ENCODE results near the gene CAMK1D.

The CAMK1D gene

GRCh38 chr10:12633776-12634620 is 284.7 kb downstream of the CAMK1D start:
- DNase-seq = no peak

GRCh38 chr10:12634621-12634931 is 285.2 kb downstream of the CAMK1D start:
- DNase-seq = no peak

- no peak for DNase-seq
Observed at GRCh38 chr10:12635127-12635541, 285.8 kb downstream of the CAMK1D start.

DNA sequence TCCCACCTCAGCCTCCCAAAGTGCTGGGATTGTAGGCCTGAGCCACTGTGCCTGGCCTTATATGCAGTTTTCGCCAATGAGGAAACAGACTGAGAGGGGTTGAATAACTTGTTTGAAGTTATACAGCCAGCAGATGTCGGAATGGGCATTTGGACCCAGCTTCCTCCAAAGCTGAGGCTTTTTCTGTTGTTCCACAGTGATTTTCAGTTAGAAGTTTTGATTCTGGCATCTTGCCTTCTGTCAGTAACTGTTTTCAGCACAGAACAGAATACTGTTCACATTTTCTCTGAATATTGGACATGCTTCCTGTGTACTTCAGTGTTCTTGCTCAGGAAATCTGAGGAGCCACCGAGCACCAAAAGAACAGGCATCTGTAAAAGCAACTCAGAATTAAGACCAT is 287.2 kb downstream of the CAMK1D start:
- DNase-seq = no peak

DNA sequence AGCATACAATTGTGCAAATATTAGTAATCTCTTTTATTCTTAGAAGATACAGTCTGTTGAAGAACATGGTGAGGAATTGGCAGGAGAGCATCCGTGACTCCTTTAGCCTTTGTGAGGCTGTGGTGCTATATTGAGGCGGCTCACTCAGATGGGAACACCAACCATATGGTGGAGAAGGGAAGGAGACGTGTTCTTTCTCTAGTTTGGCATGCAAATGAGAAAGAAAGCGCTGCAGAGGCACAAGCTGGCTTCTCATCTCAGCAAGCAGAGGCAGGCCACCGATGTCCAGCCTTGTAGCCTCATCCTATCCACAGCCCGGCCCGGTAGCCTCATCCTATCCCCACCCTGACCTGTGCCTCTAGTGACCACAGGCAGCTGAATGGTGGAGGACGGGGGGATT is 288.3 kb downstream of the CAMK1D start:
- DNase-seq = no peak

- no peak for DNase-seq
Observed at GRCh38 chr10:12638103-12638502, 288.8 kb downstream of the CAMK1D start.

DNA sequence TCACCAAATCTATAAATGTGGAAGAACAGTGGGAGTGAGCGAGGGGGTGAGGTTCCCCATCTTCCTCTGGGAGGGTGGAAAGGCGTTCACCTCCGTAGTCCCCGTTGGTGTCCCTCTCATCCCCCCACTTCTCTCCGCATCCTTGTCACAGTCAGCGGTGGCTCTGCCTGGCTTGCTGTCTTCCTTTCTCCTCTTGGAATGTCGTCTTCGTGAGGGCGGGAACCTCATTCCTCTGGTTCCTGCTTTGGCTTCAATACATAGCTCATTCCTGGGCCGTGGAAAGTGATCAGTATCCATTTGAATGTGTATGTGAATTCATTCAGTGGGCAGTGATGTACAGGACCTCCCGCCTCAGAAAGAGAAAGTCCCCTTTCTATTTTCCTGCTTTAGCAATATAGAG is 289.4 kb downstream of the CAMK1D start:
- DNase-seq = no peak

- no peak for DNase-seq
Observed at GRCh38 chr10:12639996-12640944, 290.9 kb downstream of the CAMK1D start.

DNA sequence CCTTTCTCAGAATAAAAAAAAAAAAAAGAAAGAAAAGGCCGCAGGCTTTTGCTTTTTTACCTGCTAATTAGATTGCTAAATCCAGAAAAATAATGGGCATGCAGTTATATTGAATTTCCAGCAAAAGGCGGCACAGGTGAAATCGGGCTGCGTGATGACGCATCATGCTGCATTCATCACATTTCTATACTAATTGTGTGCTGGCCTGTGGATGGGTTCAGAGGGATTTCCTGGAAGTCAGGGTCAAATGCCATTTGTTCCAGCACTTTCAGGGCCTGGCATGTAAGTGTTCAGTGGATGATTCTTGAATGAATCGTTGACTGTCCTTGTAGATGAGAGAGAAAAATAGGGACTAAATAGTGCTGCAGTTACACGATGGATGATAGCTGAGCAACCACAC is 292.7 kb downstream of the CAMK1D start:
- DNase-seq = no peak

DNA sequence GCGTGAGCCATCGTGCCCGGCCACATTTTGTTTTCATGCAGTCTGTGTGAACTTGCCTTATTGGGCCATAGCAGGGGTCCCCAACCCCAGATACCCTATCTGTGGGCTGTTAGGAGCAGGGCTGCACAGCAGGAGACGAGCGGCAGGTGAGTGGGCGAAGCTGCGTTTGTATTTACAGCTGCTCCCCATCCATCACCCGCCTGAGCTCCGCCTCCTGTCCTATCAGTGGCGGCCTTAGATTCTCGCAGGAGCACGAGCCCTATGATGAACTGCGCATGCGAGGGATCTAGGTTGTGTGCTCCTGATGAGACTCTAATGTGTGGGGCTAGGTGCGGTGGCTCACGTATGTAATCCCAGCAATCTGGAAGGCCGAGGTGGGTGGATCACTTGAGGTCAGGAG is 293.9 kb downstream of the CAMK1D start:
- no peak for DNase-seq

- DNase-seq = no peak
Observed at GRCh38 chr10:12644380-12645144, 295.2 kb downstream of the CAMK1D start.

DNA sequence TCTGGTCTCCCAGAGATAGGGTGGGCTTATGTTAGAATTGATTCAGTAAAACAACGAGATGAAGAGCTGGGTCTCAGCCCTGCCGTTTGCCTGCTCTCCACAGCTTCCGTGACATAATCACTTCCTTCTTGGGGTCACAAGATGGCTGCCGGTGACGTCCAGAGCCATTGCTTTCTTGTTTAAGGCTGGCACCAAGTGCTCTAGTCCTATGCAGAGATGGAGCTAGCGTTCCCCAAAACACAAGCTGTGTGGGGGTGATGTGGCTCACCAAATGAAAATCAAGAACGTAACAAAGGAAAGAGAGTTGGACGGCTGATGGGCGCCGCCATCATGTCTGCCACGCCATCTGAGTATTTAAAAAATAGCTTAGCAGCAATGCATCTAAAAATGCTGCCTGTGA is 296.1 kb downstream of the CAMK1D start:
- no peak for DNase-seq

DNA sequence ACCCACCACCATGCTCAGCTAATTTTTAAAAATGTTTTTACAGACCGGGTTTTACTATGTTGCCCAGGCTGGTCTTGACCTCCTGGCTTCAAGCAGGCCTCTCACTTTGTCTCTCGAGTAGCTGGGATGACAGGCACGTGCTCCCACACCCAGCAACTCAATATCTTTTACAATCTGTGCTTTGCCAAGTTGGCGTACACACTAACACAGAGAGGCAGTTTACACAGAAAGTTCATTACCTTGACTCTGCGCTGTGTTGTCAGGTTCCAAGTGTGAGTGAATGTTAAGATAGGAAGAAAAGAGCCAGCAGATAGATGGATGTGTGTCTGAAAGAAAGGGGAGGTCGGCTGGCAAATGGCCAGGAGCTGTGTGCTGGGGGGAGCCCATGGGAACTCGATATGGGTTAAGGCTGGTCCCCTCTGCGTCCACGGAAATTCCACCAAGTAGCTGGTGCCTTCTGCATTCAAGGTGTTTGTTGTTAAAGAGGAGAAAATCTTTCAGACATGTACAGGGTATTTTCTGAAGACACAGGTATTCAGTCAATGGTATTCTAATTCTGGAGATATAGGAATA is 299.8 kb downstream of the CAMK1D start:
- DNase-seq = no peak

DNA sequence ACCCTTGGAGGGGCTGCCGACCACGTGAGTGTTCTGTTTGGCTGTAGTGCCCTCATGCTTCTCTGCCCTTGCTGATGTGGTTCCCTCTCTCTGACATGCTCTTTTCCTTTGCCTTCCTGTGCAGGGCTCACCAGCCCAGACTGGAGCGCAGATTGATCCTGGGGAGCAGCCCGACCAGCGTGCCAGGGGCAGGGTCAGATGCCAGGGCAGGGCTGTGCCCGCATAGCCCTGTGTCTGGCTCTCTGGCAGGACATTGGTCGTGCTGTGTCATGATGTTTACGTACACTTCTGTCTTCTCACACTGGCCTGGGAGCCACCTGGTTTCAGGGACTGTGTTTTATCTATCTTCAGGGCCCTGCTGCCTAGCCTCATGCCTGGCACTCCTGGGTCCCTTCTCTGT is 300.8 kb downstream of the CAMK1D start:
- no peak for DNase-seq

GRCh38 chr10:12650538-12651298 is 301.4 kb downstream of the CAMK1D start:
- DNase-seq = no peak

GRCh38 chr10:12655940-12656339 is 306.6 kb downstream of the CAMK1D start:
- DNase-seq = no peak

GRCh38 chr10:12656518-12657142 is 307.3 kb downstream of the CAMK1D start:
- no peak for DNase-seq

DNA sequence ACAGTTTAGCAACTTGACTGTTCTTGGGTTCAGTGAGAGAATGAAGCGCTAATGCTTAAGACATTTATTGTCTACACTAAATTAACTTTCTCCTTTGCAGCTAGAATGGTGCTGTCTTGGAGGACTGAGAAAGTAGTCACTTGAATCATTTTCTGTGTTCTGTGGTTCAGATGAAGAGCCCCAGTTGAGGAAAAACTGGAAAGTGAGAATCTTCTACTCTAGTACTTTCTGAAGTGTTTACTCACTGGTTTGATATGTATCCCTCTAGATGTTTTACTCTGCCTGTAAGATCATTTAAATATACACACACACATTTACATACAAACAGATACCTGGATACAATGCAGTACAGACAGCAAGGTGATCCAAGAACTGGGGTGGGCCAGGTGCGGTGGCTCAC is 308.1 kb downstream of the CAMK1D start:
- DNase-seq = no peak

GRCh38 chr10:12658526-12658925 is 309.2 kb downstream of the CAMK1D start:
- DNase-seq = no peak

DNA sequence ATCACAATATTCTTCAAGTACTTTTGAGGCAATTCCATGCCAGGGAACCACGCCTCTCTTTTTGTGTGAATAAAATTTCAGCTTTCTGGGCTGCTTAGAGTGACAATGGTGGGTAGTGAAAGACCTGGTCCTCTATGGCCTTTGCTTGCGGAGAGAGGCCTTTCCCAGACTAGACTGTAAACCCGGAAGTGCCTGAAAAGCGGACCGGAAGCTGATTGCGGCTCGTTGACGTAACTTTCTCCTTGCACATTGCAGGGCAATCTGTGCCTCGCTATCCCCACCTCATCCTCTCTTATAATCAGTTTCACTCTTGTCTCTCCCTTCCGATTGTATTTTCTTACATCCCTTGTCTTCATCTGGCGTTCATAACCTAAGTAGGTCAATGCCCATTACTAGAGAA is 310.4 kb downstream of the CAMK1D start:
- no peak for DNase-seq

- DNase-seq = no peak
Observed at GRCh38 chr10:12660812-12661211, 311.5 kb downstream of the CAMK1D start.

DNA sequence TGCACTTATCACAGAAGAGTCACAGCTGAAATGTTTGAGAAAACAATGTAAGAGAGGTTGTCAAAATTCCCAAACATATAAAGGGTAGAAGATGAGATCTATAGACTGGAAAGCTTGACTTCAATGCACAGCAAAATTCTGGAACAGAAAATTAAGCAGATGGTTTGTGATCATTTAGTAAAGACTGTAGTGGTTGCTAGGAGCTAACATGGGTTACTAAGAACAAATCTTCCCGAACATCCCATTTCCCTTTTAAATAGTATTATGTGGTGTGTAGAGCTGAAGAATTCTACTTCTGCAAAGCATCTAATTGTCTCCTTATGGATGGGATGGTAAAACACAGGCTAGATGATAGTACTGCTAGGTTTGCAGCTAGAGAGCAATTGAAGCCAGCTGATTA is 312.3 kb downstream of the CAMK1D start:
- no peak for DNase-seq
